ENCODE measurements around the gene YES1.

DNA sequence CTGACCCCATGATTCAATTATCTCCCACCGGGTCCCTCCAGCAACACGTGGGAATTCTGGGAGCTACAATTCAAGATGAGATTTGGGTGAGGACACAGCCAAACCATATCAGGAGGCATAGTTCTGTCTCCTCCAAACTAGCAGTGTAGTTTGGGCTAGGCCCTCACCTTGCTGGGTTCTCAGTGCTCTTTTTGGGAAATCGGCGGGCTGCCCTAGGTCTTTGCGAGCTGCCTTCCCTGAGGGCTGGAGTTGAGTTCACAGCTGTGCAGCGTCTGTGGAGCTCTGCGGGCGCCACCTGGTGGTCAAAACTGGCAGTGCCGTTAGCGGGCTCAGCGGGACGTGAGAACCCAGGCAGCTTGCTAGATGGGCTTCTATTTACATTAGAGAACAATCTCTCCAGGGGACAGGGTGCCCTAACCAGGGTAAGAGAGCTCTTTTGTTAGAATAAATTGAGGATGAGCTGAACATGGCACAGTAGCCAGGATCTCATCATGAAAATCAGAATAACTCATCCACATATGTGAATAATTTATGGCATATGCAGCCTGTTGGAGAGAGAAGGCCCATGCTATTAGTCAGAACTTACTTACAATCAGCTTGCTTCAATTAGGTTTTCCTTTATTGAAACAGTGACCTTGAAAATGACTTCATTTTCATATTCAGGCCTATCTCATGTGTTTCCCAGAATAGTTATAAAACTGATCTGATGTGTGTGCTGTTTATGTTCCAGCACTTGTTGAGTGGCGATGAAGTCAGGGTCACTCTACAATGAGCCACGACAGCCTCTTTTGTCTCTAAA is 27.4 kb upstream of the YES1 start:
- no peak for TF ChIP-seq EP300 (IDR thresholded peaks at IDR 0.05; ENCODE audit: low read depth in 2 of 2, low read length in 2 of 2)
- no peak for TF ChIP-seq EP300 (CRISPR knock-in tag; IDR thresholded peaks at IDR 0.05; ENCODE audit: borderline replicate concordance)
- no peak for TF ChIP-seq KLF11 (CRISPR knock-in tag; IDR thresholded peaks at IDR 0.05)
- TF ChIP-seq, protein P1, sequence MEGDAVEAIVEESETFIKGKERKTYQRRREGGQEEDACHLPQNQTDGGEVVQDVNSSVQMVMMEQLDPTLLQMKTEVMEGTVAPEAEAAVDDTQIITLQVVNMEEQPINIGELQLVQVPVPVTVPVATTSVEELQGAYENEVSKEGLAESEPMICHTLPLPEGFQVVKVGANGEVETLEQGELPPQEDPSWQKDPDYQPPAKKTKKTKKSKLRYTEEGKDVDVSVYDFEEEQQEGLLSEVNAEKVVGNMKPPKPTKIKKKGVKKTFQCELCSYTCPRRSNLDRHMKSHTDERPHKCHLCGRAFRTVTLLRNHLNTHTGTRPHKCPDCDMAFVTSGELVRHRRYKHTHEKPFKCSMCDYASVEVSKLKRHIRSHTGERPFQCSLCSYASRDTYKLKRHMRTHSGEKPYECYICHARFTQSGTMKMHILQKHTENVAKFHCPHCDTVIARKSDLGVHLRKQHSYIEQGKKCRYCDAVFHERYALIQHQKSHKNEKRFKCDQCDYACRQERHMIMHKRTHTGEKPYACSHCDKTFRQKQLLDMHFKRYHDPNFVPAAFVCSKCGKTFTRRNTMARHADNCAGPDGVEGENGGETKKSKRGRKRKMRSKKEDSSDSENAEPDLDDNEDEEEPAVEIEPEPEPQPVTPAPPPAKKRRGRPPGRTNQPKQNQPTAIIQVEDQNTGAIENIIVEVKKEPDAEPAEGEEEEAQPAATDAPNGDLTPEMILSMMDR (CRISPR knock-in tag; IDR thresholded peaks at IDR 0.05) = peak; percentile 79
- TF ChIP-seq, protein P2, sequence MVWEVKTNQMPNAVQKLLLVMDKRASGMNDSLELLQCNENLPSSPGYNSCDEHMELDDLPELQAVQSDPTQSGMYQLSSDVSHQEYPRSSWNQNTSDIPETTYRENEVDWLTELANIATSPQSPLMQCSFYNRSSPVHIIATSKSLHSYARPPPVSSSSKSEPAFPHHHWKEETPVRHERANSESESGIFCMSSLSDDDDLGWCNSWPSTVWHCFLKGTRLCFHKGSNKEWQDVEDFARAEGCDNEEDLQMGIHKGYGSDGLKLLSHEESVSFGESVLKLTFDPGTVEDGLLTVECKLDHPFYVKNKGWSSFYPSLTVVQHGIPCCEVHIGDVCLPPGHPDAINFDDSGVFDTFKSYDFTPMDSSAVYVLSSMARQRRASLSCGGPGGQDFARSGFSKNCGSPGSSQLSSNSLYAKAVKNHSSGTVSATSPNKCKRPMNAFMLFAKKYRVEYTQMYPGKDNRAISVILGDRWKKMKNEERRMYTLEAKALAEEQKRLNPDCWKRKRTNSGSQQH (CRISPR knock-in tag; IDR thresholded peaks at IDR 0.05; ENCODE audit: low read depth) = no peak
- TF ChIP-seq ZNF543 (CRISPR knock-in tag; IDR thresholded peaks at IDR 0.05) = no peak
- TF ChIP-seq MYC (CRISPR knock-in tag; IDR thresholded peaks at IDR 0.05; ENCODE audit: borderline replicate concordance) = no peak
- TF ChIP-seq CREB1 (IDR thresholded peaks at IDR 0.05) = no peak
- no peak for TF ChIP-seq CREB1 (CRISPR knock-in tag; IDR thresholded peaks at IDR 0.05)

All from HepG2 (cell line).